PFSK-1 (cell line): Measurements from ENCODE around the gene FUBP1.

Experiments
- POLR2AphosphoS5 ChIP-seq: IDR thresholded peaks from 2 replicates; pipeline ENCODE4 v1.6.1; 2012; ENCODE audit warnings: low read depth, mild to moderate bottlenecking, control low read depth, low read length, moderate library complexity
- SIN3A ChIP-seq: IDR thresholded peaks from 2 replicates; pipeline ENCODE4 v1.6.1; 2012; ENCODE audit warnings: mild to moderate bottlenecking, low read length, moderate library complexity, borderline replicate concordance; ENCODE audit not compliant: insufficient read depth
- TAF1 ChIP-seq: IDR thresholded peaks from 2 replicates; pipeline ENCODE4 v1.6.1; 2012; ENCODE audit warnings: low read length, control low read depth, borderline replicate concordance; ENCODE audit not compliant: insufficient read depth

GRCh38 chr1:77899647-77900320 is 79.1 kb downstream of the FUBP1 start:
- TF ChIP-seq POLR2AphosphoS5 (no peak), SIN3A (no peak), TAF1 (no peak)
